ENCODE results near the gene TRH.

TRH gene

DNA sequence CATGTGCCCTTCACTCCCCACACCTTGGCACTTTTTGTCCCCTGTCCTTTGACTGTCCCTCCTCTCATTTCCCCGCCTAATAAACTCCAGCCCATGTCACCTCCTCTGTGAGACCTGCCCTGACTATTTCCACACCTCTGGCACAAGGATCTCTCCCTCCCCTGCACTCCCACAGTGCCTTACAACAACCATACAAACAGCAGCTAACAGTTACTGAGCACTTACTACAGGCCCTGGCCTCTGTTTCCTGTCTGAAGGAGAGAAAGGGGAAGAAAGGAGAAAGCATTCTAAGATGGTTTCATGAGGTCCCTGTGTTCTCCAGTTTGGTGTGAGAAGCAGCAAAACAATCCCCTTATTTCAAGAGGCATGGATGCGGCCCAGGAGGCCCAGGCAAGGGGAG, 20.0 kb upstream of the TRH start:
- Histone ChIP-seq H3K14ac (ENCODE audit: low read length) (no peak overlapping the region), H2BK12ac (ENCODE audit: low read length) (no peak overlapping the region), H4K12ac (ENCODE audit: low read depth, low read length) (no peak overlapping the region), H3K9me3 (ENCODE audit: insufficient read depth, low read depth, low read length) (peaks cover 2% of the 10 kb centered on the region), H3K4ac (ENCODE audit: low read depth, low read length) (no peak overlapping the region), H3K4me2 (ENCODE audit: low read length) (no peak overlapping the region), H2BK120ac (ENCODE audit: insufficient read depth, low read length, poor library complexity) (no peak overlapping the region), H3K9ac (ENCODE audit: low read length) (no peak overlapping the region), H2AK5ac (ENCODE audit: low read length) (no peak overlapping the region), H3K4me3 (ENCODE audit: low read depth, low read length) (no peak overlapping the region), H3K79me2 (ENCODE audit: control insufficient read depth, insufficient read depth, low read length, poor library complexity) (no peaks in the 10 kb centered on the region), H2AFZ (ENCODE audit: insufficient read depth, low read length, poor library complexity) (no peak overlapping the region), H4K91ac (ENCODE audit: low read depth, low read length) (no peak overlapping the region), H3K23ac (ENCODE audit: low read length) (no peak overlapping the region), H3K79me1 (ENCODE audit: low read length) (no peaks in the 10 kb centered on the region), H3K36me3 (ENCODE audit: control insufficient read depth in 1 of 2, insufficient read depth in 2 of 2, low read length in 2 of 2) (no peaks in the 10 kb centered on the region), H2BK5ac (ENCODE audit: low read depth, low read length, poor library complexity) (no peak overlapping the region), H3K18ac (ENCODE audit: low read length) (no peak overlapping the region), H3K27ac (ENCODE audit: low read depth, low read length) (no peak overlapping the region), H3K4me1 (ENCODE audit: control insufficient read depth in 1 of 2, insufficient read depth in 2 of 2, low read length in 2 of 2) (no peaks in the 10 kb centered on the region), H4K8ac (ENCODE audit: low read depth, low read length) (no peak overlapping the region), H3K27me3 (ENCODE audit: insufficient read depth, low read length) (no peaks in the 10 kb centered on the region)
- DNase-seq = no peak
- no CpG with 5 or more reads among the region's 2 CpGs for WGBS (ENCODE audit: extremely low coverage, insufficient coverage, insufficient read length)

DNA sequence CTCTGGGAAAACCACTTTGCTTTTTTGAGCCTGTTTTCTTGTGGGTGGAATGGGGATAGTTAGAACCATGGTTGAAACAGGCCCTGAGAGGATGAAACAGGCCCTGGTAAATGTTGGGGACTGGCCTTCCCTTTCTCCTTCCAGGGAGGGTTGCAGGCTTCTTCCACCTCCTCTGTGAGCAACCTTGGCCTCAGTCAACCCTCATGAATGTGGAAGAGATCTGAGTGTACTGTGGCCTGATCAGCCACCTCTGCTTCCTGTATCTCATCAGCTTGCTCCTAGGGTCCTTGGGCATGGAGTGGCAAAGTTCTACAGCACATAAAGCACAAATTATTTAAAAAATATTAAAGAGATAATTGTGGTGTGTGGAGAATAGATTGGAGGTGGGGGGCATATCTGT, 17.6 kb upstream of the TRH start:
- no peak overlapping the region for H3K4me3 ChIP-seq (ENCODE audit: low read depth, low read length)
- H3K14ac ChIP-seq (ENCODE audit: low read length) = no peak overlapping the region

DNA sequence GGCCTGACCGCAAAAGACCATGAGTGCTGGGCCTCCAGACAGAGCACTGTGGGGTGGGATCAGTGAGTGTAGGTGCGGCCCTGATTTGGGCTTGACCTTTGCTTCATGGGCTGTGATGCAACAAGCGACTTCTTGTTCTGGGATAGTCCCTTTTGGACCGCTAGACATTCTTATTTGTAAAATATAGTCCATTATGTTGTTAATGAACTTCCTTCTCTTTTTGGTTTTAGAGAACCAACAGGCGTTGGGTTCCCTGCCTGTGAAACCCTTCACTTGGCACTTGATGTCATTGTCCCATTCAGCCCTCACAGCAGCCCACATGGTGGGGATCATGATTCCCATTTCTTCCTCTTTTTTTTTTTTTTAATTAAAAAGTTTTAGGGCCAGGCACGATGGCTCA, 15.8 kb upstream of the TRH start:
- no peaks in the 10 kb centered on the region for H3K36me3 ChIP-seq (ENCODE audit: control insufficient read depth in 1 of 2, insufficient read depth in 2 of 2, low read length in 2 of 2)
- H3K9ac ChIP-seq (ENCODE audit: low read length) = no peak overlapping the region
- no peak overlapping the region for H3K18ac ChIP-seq (ENCODE audit: low read length)
- H3K79me2 ChIP-seq (ENCODE audit: control insufficient read depth, insufficient read depth, low read length, poor library complexity) = no peaks in the 10 kb centered on the region
- no peak overlapping the region for H2BK5ac ChIP-seq (ENCODE audit: low read depth, low read length, poor library complexity)
- H3K4ac ChIP-seq (ENCODE audit: low read depth, low read length) = no peak overlapping the region
- H3K14ac ChIP-seq (ENCODE audit: low read length) = no peak overlapping the region
- H2BK12ac ChIP-seq (ENCODE audit: low read length) = no peak overlapping the region
- H2AK5ac ChIP-seq (ENCODE audit: low read length) = no peak overlapping the region
- no peak overlapping the region for H3K4me2 ChIP-seq (ENCODE audit: low read length)
- no peaks in the 10 kb centered on the region for H3K79me1 ChIP-seq (ENCODE audit: low read length)
- no peak overlapping the region for H4K12ac ChIP-seq (ENCODE audit: low read depth, low read length)
- peaks cover 2% of the 10 kb centered on the region for H3K9me3 ChIP-seq (ENCODE audit: insufficient read depth, low read depth, low read length)
- H3K27ac ChIP-seq (ENCODE audit: low read depth, low read length) = no peak overlapping the region
- no CpG with 5 or more reads among the region's 6 CpGs for WGBS (ENCODE audit: extremely low coverage, insufficient coverage, insufficient read length)
- H3K4me3 ChIP-seq (ENCODE audit: low read depth, low read length) = no peak overlapping the region
- no peak overlapping the region for H4K8ac ChIP-seq (ENCODE audit: low read depth, low read length)
- no peak overlapping the region for H2BK120ac ChIP-seq (ENCODE audit: insufficient read depth, low read length, poor library complexity)
- no peaks in the 10 kb centered on the region for H3K4me1 ChIP-seq (ENCODE audit: control insufficient read depth in 1 of 2, insufficient read depth in 2 of 2, low read length in 2 of 2)
- DNase-seq = peak in 1 of 2 donors; percentile 2
- H4K91ac ChIP-seq (ENCODE audit: low read depth, low read length) = no peak overlapping the region
- no peaks in the 10 kb centered on the region for H3K27me3 ChIP-seq (ENCODE audit: insufficient read depth, low read length)
- no peak overlapping the region for H2AFZ ChIP-seq (ENCODE audit: insufficient read depth, low read length, poor library complexity)
- no peak overlapping the region for H3K23ac ChIP-seq (ENCODE audit: low read length)

More for the DNA sequence above, 17.6 kb upstream of the TRH start:
- Histone ChIP-seq H2BK12ac (ENCODE audit: low read length) (no peak overlapping the region), H4K8ac (ENCODE audit: low read depth, low read length) (no peak overlapping the region), H3K9me3 (ENCODE audit: insufficient read depth, low read depth, low read length) (peaks cover 2% of the 10 kb centered on the region), H3K79me1 (ENCODE audit: low read length) (no peaks in the 10 kb centered on the region), H4K12ac (ENCODE audit: low read depth, low read length) (no peak overlapping the region), H3K4me2 (ENCODE audit: low read length) (no peak overlapping the region), H3K18ac (ENCODE audit: low read length) (no peak overlapping the region), H2AFZ (ENCODE audit: insufficient read depth, low read length, poor library complexity) (no peak overlapping the region), H3K4me1 (ENCODE audit: control insufficient read depth in 1 of 2, insufficient read depth in 2 of 2, low read length in 2 of 2) (no peaks in the 10 kb centered on the region), H4K91ac (ENCODE audit: low read depth, low read length) (no peak overlapping the region), H3K23ac (ENCODE audit: low read length) (no peak overlapping the region), H3K4ac (ENCODE audit: low read depth, low read length) (no peak overlapping the region), H3K9ac (ENCODE audit: low read length) (no peak overlapping the region), H2BK5ac (ENCODE audit: low read depth, low read length, poor library complexity) (no peak overlapping the region), H3K79me2 (ENCODE audit: control insufficient read depth, insufficient read depth, low read length, poor library complexity) (no peaks in the 10 kb centered on the region), H3K36me3 (ENCODE audit: control insufficient read depth in 1 of 2, insufficient read depth in 2 of 2, low read length in 2 of 2) (no peaks in the 10 kb centered on the region), H3K27ac (ENCODE audit: low read depth, low read length) (no peak overlapping the region), H2AK5ac (ENCODE audit: low read length) (no peak overlapping the region), H2BK120ac (ENCODE audit: insufficient read depth, low read length, poor library complexity) (no peak overlapping the region), H3K27me3 (ENCODE audit: insufficient read depth, low read length) (no peaks in the 10 kb centered on the region)
- DNase-seq = no peak

DNA sequence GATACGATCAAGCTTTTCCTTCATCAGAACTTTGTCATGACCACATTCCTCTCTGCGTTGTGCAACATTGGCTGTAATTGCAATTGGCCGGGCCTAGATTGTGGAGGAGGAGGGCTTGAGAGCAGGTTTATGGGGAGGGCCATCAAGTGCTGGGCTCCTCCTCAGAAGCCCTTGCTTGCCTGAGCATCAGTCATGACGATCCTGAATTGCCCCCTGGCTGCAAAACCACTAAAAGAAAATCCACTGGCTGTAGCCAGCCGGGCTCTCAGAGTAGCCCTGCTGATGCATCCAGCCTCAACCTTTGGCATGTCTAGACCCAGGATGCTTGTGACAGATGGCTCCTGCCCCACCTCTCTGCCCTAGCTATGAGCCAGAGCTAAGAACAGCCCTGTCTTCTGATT, 13.4 kb upstream of the TRH start:
- Histone ChIP-seq H3K9ac (ENCODE audit: low read length) (no peak overlapping the region), H3K9me3 (ENCODE audit: insufficient read depth, low read depth, low read length) (peaks cover 2% of the 10 kb centered on the region), H2AFZ (ENCODE audit: insufficient read depth, low read length, poor library complexity) (no peak overlapping the region), H4K12ac (ENCODE audit: low read depth, low read length) (no peak overlapping the region), H2BK120ac (ENCODE audit: insufficient read depth, low read length, poor library complexity) (no peak overlapping the region), H3K79me1 (ENCODE audit: low read length) (no peaks in the 10 kb centered on the region), H4K8ac (ENCODE audit: low read depth, low read length) (no peak overlapping the region), H2BK12ac (ENCODE audit: low read length) (no peak overlapping the region), H4K91ac (ENCODE audit: low read depth, low read length) (no peak overlapping the region), H3K27ac (ENCODE audit: low read depth, low read length) (no peak overlapping the region), H3K36me3 (ENCODE audit: control insufficient read depth in 1 of 2, insufficient read depth in 2 of 2, low read length in 2 of 2) (no peaks in the 10 kb centered on the region), H3K79me2 (ENCODE audit: control insufficient read depth, insufficient read depth, low read length, poor library complexity) (no peaks in the 10 kb centered on the region), H3K4me1 (ENCODE audit: control insufficient read depth in 1 of 2, insufficient read depth in 2 of 2, low read length in 2 of 2) (no peaks in the 10 kb centered on the region), H3K23ac (ENCODE audit: low read length) (no peak overlapping the region), H3K4me2 (ENCODE audit: low read length) (no peak overlapping the region), H3K27me3 (ENCODE audit: insufficient read depth, low read length) (no peaks in the 10 kb centered on the region), H3K4me3 (ENCODE audit: low read depth, low read length) (no peak overlapping the region), H2AK5ac (ENCODE audit: low read length) (no peak overlapping the region), H3K14ac (ENCODE audit: low read length) (no peak overlapping the region), H3K4ac (ENCODE audit: low read depth, low read length) (no peak overlapping the region), H2BK5ac (ENCODE audit: low read depth, low read length, poor library complexity) (no peak overlapping the region), H3K18ac (ENCODE audit: low read length) (no peak overlapping the region)
- no CpG with 5 or more reads among the region's 5 CpGs for WGBS (ENCODE audit: extremely low coverage, insufficient coverage, insufficient read length)
- peak; percentile 17 to 65 for DNase-seq

All from trophoblast cell (in vitro differentiated cells and primary cell).